HG03039 (cell line): ENCODE data around the gene ONECUT3.
"Not testable (repeated sequence)": the region's sequence is repeated elsewhere in the genome, so short reads cannot be mapped to it uniquely, and the experiment has no call there.

Experiments used
- ATAC-seq: cut with Tn5 transposase; IDR thresholded peaks from one replicate; pipeline ENCODE4 v1.9.1; 2021; ENCODE audit warnings: mild to moderate bottlenecking, moderate library complexity; ENCODE audit not compliant: unreplicated experiment

The ONECUT3 gene

GRCh38 chr19:1752757-1753728, at the start of gene ONECUT3:
TSS of gene ONECUT3 (plus strand) at chr19:1753506. CDS start at chr19:1753663, 157 bp downstream.
- ATAC-seq = no peak

GRCh38 chr19:1704339-1704738, 49.0 kb upstream of the ONECUT3 start:
- ATAC-seq = no peak

GRCh38 chr19:1705367-1705766, 47.9 kb upstream of the ONECUT3 start:
- no peak for ATAC-seq

- not testable (repeated sequence) for ATAC-seq
Observed at GRCh38 chr19:1706646-1707045, 46.7 kb upstream of the ONECUT3 start.

GRCh38 chr19:1707240-1707639, 46.1 kb upstream of the ONECUT3 start:
- no peak for ATAC-seq

GRCh38 chr19:1713170-1713569, 40.1 kb upstream of the ONECUT3 start:
- no peak for ATAC-seq

GRCh38 chr19:1715540-1715939, 37.8 kb upstream of the ONECUT3 start:
- ATAC-seq = no peak

GRCh38 chr19:1717200-1717969, 35.9 kb upstream of the ONECUT3 start:
- ATAC-seq = no peak

GRCh38 chr19:1717970-1718264, 35.4 kb upstream of the ONECUT3 start:
- ATAC-seq = no peak

GRCh38 chr19:1718420-1719291, 34.6 kb upstream of the ONECUT3 start:
- no peak for ATAC-seq

- no peak for ATAC-seq
Observed at GRCh38 chr19:1719519-1719918, 33.8 kb upstream of the ONECUT3 start.

- ATAC-seq = no peak
Observed at GRCh38 chr19:1720237-1720636, 33.1 kb upstream of the ONECUT3 start.

GRCh38 chr19:1725100-1726064, 27.9 kb upstream of the ONECUT3 start:
- ATAC-seq = no peak

- ATAC-seq = no peak
Observed at GRCh38 chr19:1728816-1729567, 24.3 kb upstream of the ONECUT3 start.

GRCh38 chr19:1729568-1729925, 23.8 kb upstream of the ONECUT3 start:
- no peak for ATAC-seq

GRCh38 chr19:1730157-1730556, 23.1 kb upstream of the ONECUT3 start:
- no peak for ATAC-seq

GRCh38 chr19:1734321-1734966, 18.9 kb upstream of the ONECUT3 start:
- no peak for ATAC-seq

- ATAC-seq = no peak
Observed at GRCh38 chr19:1736280-1736679, 17.0 kb upstream of the ONECUT3 start.

- ATAC-seq = no peak
Observed at GRCh38 chr19:1736927-1737326, 16.4 kb upstream of the ONECUT3 start.
